Loucy (cell line): ENCODE measurements around the gene GABBR2.

ENCODE experiments used
- H2AFZ ChIP-seq: fragments of 200-600 bp; sonication (generic); 2 replicates; pipeline ENCODE4 v1.6.0; 2016; ENCODE audit warnings: antibody characterized with exemption, mild to moderate bottlenecking, low read length, moderate library complexity
- H3F3A ChIP-seq: fragments of 200-600 bp; 2 replicates; pipeline ENCODE4 v1.6.0; 2016; ENCODE audit warnings: antibody characterized with exemption, low read depth, mild to moderate bottlenecking
- H3K27me3 ChIP-seq: fragments of 200-600 bp; sonication (generic); 2 replicates; pipeline ENCODE4 v1.6.1; 2014; ENCODE audit warnings: low read length, mild to moderate bottlenecking; ENCODE audit not compliant: insufficient read depth, poor library complexity, severe bottlenecking
- H3K36me3 ChIP-seq: fragments of 200-600 bp; sonication (generic); 2 replicates; pipeline ENCODE4 v1.6.1; 2016; ENCODE audit warnings: low read length; ENCODE audit not compliant: insufficient read depth
- H3K4me1 ChIP-seq: fragments of 200-600 bp; sonication (generic); 2 replicates; pipeline ENCODE4 v1.5.1; 2014; ENCODE audit warnings: low read length, mild to moderate bottlenecking; ENCODE audit not compliant: insufficient read depth, poor library complexity, severe bottlenecking
- H3K4me2 ChIP-seq: fragments of 200-600 bp; sonication (generic); 2 replicates; pipeline ENCODE4 v1.6.0; 2014; ENCODE audit warnings: antibody characterized with exemption, low read length, low read depth, mild to moderate bottlenecking; ENCODE audit not compliant: poor library complexity, severe bottlenecking
- H3K4me3 ChIP-seq: fragments of 200-600 bp; sonication (generic); 2 replicates; pipeline ENCODE4 v1.5.1; 2014; ENCODE audit warnings: low read length, mild to moderate bottlenecking, mixed read lengths; ENCODE audit not compliant: poor library complexity, severe bottlenecking
- H3K79me2 ChIP-seq: fragments of 200-600 bp; sonication (generic); 2 replicates; pipeline ENCODE4 v1.6.1; 2014; ENCODE audit warnings: low read length; ENCODE audit not compliant: insufficient read depth
- H3K9ac ChIP-seq: fragments of 200-600 bp; sonication (generic); 2 replicates; pipeline ENCODE4 v1.6.0; 2014; ENCODE audit warnings: mild to moderate bottlenecking, low read depth, low read length, moderate library complexity; ENCODE audit not compliant: poor library complexity, severe bottlenecking
- H3K9me2 ChIP-seq: fragments of 200-600 bp; sonication (generic); replicated peaks from 2 replicates; pipeline ENCODE4 v1.6.1; 2016; ENCODE audit warnings: low read depth, low read length, mixed read lengths
- H3K9me3 ChIP-seq: fragments of 200-600 bp; sonication (generic); 2 replicates; pipeline ENCODE4 v1.6.1; 2014; ENCODE audit warnings: mild to moderate bottlenecking, antibody characterized with exemption, low read length, low read depth; ENCODE audit not compliant: insufficient read depth
- H4K20me1 ChIP-seq: fragments of 200-600 bp; sonication (generic); 2 replicates; pipeline ENCODE4 v1.6.0; 2014; ENCODE audit warnings: antibody characterized with exemption, low read length, mild to moderate bottlenecking; ENCODE audit not compliant: insufficient read depth, poor library complexity, severe bottlenecking
- EZH2phosphoT487 ChIP-seq: fragments of 200-600 bp; IDR thresholded peaks from 2 replicates; pipeline ENCODE4 v1.6.1; 2018; ENCODE audit warnings: antibody characterized with exemption, mild to moderate bottlenecking, moderate library complexity, borderline replicate concordance
- TF ChIP-seq, protein P1 (sequence below): fragments of 200-600 bp; sonication (generic); conservative IDR thresholded peaks from 2 replicates; pipeline ENCODE4 v1.5.1; 2014; ENCODE audit warnings: mild to moderate bottlenecking, antibody characterized with exemption, low read length

GABBR2 gene

GRCh38 chr9:98410185-98410697 lies 298.5 kb downstream of the GABBR2 start:
- H3K79me2 ChIP-seq: no peaks in the 10 kb centered on the region
- H3K9ac ChIP-seq: no peak overlapping the region
- H2AFZ ChIP-seq: no peak overlapping the region
- H3K9me3 ChIP-seq: no peaks in the 10 kb centered on the region
- no peaks in the 10 kb centered on the region for H3F3A ChIP-seq
- H3K4me2 ChIP-seq: no peak overlapping the region
- H4K20me1 ChIP-seq: no peaks in the 10 kb centered on the region
- no peak overlapping the region for H3K4me3 ChIP-seq
- H3K36me3 ChIP-seq: no peaks in the 10 kb centered on the region
- H3K27me3 ChIP-seq: no peaks in the 10 kb centered on the region
- no peak for TF ChIP-seq EZH2phosphoT487
- TF ChIP-seq, protein P1, sequence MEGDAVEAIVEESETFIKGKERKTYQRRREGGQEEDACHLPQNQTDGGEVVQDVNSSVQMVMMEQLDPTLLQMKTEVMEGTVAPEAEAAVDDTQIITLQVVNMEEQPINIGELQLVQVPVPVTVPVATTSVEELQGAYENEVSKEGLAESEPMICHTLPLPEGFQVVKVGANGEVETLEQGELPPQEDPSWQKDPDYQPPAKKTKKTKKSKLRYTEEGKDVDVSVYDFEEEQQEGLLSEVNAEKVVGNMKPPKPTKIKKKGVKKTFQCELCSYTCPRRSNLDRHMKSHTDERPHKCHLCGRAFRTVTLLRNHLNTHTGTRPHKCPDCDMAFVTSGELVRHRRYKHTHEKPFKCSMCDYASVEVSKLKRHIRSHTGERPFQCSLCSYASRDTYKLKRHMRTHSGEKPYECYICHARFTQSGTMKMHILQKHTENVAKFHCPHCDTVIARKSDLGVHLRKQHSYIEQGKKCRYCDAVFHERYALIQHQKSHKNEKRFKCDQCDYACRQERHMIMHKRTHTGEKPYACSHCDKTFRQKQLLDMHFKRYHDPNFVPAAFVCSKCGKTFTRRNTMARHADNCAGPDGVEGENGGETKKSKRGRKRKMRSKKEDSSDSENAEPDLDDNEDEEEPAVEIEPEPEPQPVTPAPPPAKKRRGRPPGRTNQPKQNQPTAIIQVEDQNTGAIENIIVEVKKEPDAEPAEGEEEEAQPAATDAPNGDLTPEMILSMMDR: no peak
- no peaks in the 10 kb centered on the region for H3K4me1 ChIP-seq
- H3K9me2 ChIP-seq: no peaks in the 10 kb centered on the region

- no peak for TF ChIP-seq EZH2phosphoT487
- TF ChIP-seq, protein P1: no peak
- H3K4me3 ChIP-seq: no peak overlapping the region
- no peaks in the 10 kb centered on the region for H3F3A ChIP-seq
- no peaks in the 10 kb centered on the region for H3K9me2 ChIP-seq
- H4K20me1 ChIP-seq: no peaks in the 10 kb centered on the region
- H3K79me2 ChIP-seq: no peaks in the 10 kb centered on the region
- H3K9ac ChIP-seq: no peak overlapping the region
- no peaks in the 10 kb centered on the region for H3K36me3 ChIP-seq
- no peak overlapping the region for H2AFZ ChIP-seq
- H3K4me1 ChIP-seq: no peaks in the 10 kb centered on the region
- no peak overlapping the region for H3K4me2 ChIP-seq
- no peaks in the 10 kb centered on the region for H3K9me3 ChIP-seq
- no peaks in the 10 kb centered on the region for H3K27me3 ChIP-seq
Observed at GRCh38 chr9:98409719-98410118, 299.0 kb downstream of the GABBR2 start.

GRCh38 chr9:98406469-98406868 lies 302.3 kb downstream of the GABBR2 start:
- H3K27me3 ChIP-seq: no peaks in the 10 kb centered on the region
- no peaks in the 10 kb centered on the region for H3K9me3 ChIP-seq
- TF ChIP-seq EZH2phosphoT487: no peak
- TF ChIP-seq, protein P1: no peak
- no peaks in the 10 kb centered on the region for H3K36me3 ChIP-seq
- no peak overlapping the region for H3K9ac ChIP-seq
- no peaks in the 10 kb centered on the region for H3K4me1 ChIP-seq
- no peak overlapping the region for H3K4me2 ChIP-seq
- no peak overlapping the region for H2AFZ ChIP-seq
- no peak overlapping the region for H3K4me3 ChIP-seq
- no peaks in the 10 kb centered on the region for H4K20me1 ChIP-seq
- no peaks in the 10 kb centered on the region for H3K9me2 ChIP-seq
- no peaks in the 10 kb centered on the region for H3F3A ChIP-seq
- no peaks in the 10 kb centered on the region for H3K79me2 ChIP-seq
